ENCODE data around the gene CTSH.

The CTSH gene

DNA sequence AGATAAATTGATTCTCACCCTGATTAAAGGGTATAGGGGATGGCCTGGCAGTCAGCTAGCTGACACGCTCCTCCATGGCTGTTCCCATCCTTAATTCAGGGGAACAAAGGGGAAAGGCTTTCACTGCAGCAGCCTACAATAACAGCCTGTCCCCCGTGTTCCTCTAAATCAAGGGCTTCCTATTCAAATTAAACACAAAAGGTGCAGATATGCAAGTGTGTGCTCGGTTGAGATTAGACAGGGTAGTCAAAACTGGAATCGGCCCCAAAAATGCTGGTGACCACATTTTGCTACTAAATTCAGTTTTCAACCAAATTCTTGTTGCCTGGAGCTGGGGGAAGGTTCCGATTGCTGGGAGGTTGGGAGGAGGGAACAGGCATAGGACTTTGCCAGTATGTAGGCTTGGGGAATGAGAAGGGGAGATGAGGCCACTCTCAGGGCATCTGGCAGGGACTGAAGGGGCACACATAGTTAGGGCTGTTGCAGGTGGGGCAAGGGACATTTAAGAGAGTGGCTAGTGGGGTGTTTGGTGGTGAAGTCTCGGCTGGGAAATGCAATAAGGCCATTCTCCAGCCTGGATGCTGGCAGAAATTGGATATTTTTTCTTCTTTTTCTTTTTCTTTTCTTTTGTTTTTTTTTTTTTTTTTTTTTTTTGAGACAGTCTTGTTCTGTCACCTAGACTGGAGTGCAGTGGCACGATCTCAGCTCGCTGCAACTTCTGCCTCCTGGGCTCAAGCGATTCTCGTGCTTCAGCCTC, 32.9 kb upstream of the CTSH start:
- no peak for DNase-seq (ENCODE audit: low spot score)

DNA sequence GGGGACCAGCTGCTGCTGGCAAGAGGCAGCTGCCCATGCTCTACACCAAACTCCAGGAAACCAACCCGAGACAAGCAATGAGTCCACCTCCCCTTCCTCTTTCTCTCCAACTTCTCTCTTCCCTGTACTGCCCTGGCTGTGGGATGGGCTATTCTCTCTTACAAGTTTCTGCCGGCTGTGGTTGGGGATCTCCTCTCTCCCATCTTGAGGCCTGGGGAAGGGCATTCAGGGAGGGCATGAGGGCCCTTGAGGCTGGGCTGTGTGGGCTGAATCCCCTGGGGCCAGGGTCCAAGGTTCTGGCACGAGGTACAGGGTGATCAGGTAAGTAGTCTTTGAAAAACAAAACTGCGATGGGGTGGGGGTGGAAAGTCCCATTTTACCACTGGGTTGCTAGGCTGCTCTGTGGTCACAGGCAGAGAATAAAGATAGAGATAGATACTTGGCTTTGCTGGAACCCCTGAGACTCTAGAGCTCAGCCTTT, 32.3 kb upstream of the CTSH start:
- DNase-seq (ENCODE audit: low spot score): no peak

DNA sequence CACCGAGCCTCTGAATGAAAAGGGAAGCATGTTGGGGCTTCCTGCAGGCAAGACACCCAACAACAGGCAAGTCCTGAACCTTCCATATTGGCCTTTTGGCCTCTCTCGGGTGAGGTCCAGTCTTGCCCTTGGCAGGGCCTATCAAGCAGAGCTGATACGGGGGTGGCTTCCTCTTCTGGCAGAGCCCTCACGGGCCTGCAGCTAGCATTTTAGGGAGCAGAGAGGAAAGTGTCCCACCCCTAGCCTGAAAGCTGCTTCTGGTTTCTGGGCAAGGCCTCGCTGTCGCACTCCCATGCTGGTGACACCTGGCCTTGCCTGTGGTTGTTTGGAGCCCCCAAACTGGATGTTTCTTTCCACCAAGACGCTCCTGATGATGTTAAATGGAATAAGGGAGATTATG, 31.8 kb upstream of the CTSH start:
- no peak for DNase-seq (ENCODE audit: low spot score)

DNA sequence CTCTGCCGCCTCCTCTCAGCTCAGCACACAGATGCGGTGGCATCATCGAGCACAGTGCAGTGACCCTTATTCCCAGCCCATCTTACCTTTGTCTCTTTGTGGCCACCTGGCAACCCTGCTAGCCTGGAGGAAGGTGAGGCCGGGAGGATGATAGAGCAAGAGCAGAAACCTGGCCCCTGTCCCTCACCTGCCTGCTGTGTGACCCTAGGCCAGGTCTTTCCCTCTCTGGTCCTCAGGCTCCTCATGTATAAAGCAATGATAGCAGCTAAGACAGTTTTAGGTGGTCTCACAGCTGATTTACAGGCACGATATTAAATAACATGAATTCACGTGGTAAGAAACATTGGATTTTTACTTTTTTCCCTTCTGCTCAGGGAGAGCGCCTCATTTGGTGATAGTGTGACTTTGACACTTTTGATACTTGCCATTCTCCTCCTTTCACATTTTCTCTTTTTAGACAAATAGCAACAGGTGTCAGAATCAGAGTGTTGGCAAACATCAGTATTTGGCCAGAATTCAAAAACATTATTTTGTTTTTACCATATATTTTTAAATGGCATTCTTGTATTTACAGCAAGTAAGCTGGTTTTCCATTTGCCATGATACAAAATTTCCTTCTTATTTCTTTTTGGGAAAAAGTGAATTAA, 29.5 kb upstream of the CTSH start:
- no peak for DNase-seq (ENCODE audit: low spot score)

DNA sequence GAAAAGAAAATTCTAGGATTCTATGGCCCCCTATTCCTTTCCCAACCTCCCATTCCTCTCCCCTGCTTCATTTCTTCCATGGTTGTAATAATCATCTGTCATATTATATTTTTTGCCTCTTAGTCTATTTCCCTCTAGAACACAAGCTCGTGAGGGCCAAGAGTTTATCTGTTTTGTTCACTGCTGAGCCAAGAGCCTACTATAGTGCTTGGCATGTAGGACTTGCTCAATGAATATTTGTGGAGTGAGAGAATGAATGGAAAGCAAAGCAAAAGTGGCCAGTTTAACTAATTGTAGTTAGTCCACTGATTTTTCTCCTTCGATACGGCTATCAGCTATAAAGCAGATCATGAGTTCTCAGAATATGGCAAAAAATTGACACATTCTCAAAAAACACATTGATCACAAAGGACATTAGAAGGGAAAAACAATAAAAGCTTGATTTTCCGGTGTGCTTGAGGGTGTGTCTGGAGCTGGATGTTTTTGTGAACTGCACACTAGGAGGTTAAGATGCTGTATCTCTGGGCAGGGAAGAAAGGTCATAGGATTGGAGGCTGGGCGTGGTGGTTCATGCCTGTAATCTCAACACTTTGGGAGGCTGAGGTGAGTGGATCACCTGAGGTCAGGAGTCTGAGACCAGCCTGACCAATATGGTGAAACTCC, 25.0 kb upstream of the CTSH start:
- no peak for DNase-seq (ENCODE audit: low spot score)

DNA sequence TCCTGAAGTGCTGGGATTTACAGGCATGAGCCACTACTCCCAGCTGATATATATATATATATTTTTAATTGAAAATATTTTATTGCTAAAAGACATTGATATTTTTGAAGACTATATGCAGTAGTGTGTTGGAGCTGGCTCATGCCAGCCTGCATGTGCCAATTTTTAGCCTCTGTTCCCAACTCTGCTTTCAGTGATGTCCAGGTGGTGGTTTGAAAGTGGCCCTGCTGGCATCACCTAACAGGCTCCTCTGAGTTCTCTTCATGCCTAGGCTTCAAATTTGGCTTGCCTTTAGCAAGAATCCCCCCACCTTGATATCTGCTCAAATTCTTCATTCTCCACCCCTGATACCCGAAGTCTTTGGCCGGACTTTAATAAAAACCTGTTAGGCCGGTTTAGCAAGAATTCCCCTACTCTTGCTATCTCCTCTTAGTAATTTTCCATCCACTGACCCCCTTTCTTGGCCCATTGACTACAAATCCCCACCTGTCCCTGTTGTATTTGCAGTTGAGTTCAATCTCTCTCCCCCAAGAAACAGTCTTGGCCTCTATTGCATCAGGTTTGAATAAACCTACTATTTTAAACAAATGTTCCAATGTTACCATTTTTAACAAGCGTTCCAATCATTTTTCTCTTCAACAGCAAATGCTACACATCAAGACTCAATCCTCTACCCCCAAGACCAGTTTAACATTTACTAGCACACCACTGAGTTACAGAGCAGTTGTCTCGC, 23.9 kb upstream of the CTSH start:
- DNase-seq (ENCODE audit: low spot score): peak; percentile 36

DNA sequence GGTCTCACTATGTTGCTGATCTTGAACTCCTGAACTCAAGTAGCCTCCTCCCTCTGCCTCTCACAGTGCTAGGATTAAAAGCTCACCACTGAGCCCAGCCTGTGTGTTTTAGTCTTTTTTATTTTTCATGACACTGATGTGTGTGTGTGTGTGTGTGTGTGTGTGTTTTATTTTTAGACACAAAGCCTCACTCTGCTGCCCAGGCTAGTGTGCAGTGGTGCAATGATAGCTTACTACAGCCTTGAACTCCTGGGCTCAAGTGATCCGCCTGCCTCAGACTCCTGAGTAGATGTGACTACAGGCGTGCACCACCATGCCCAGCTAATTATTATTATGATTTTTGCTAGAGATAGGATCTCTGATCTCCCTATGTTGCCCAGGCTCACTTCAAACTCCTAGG, 23.3 kb upstream of the CTSH start:
- no peak for DNase-seq (ENCODE audit: low spot score)

DNA sequence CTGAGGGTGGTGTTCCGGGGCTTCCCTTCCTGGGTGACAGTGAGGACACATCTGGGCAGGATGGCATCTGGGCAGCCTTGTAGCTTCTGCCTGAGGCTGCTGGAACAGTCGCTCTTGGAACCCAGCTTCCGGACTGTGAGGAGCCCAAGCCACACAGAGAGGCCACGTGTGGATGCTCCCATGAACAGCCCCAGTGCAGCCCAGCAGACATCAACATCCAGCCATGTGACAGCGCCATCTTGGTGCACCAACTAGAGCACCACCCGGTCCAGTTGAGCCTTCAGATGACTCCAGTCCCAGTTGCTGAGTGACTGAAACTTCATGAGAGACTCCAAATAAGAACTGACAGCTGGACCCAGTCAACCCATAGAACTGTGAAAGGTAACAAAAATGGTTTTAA, 15.5 kb upstream of the CTSH start:
- no peak for DNase-seq (ENCODE audit: low spot score)

DNA sequence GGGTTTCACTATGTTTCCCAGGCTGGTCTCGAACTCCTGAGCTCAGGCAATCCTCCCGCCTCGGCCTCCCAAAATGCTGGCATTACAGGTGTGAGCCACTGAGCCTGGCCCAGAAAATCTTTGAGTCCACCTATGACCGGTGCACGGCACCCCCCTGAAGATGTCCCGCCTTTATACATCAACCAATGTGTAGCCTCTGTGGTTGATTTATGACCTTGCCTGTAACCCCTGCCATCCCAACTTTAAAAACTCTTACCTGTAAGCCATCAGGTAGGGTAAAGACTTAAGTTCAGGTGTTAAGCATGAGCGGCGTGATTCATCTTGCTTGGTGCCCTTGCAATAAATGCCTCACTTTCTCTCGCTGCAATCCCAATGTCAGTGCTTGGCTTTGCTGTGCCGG, 14.5 kb upstream of the CTSH start:
- no peak for DNase-seq (ENCODE audit: low spot score)

DNA sequence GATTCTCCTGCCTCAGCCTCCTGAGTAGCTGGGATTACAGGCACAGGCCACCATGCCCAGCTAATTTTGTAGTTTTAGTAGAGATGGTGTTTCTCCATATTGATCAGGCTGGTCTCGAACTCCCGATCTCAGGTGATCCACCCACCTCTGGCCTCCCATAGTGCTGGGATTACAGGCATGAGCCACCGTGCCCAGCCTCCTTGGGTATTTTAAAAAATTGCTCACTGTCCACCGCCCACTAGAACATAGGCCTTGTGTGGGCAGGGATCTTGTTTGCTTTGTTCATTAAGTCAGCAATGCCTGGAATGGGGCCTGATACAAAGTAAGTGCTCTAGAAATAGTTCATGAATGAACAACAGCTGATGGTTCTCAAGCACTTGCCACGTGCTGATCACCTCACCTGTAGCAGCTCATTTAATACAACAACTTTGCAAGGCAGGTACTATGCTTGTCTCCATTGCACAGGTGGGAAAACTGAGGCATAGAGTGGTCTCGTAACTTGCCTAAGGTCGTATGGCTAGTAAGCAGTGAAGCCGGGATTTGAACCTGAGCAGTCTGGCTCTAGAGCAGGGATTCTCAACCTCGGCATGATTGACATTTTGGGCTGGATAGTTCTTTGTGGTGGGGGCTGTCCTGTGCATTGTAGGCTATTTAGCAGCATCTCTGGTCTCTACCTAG, 12.7 kb upstream of the CTSH start:
- no peak for DNase-seq (ENCODE audit: low spot score)

DNA sequence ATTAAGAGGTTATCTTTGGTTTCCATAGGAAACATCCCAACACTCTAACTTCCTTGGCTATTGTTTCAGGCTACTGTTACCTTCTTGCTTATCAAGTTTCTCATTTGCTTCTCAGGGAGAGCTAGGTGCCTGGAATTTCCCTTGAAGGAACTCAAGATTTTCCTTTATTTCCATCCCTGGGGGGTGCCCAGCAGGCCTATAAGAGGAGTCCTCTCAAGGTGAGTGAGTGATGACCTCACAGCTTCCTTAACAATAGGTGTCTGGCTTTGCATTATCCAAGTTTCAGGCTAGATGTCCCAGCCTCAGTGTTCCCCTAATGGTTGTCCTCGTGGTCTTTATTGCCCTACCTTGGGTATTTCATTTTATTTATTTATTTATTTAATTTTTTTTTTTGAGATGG, 12.1 kb upstream of the CTSH start:
- DNase-seq (ENCODE audit: low spot score): no peak

DNA sequence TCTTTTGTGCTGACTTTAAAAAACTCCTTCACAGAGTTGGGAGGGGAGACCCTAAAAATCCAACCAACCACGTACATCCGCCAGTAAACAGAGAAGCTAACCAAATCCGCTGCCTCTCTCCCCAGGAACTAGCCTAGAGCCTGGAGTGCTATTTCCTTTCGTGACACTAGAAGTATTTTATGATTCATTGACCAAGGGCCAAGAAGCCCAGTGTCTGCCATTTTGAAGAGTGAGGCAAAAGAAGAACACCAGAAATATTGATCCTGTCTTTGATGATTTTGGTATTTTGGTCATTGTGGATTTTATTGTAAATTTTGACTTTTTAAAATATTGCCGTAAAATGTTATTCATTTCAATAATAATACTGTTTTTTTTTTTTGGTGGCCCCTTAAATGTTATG, 10.5 kb upstream of the CTSH start:
- DNase-seq (ENCODE audit: low spot score): no peak

DNA sequence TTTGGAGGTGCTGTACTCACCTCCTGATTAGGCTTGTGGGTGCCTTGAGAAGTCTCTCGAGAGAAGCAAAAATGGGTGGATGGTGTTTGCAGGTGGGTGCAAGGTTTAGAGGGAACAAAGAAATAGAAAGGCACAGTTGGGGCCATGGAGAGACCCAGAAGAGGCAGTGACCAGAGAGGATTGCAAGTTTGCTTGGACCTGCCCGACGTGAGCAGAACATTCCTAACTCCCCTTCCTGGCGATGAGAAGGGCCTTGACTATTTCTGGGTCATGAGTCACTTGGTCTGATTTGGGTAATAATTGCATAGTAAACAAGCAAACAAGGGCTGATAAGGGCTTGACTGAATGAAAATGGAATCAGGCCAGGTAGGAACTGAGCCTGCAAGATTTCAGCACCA, 7.0 kb upstream of the CTSH start:
- peak; percentile 77 for DNase-seq (ENCODE audit: low spot score)

DNA sequence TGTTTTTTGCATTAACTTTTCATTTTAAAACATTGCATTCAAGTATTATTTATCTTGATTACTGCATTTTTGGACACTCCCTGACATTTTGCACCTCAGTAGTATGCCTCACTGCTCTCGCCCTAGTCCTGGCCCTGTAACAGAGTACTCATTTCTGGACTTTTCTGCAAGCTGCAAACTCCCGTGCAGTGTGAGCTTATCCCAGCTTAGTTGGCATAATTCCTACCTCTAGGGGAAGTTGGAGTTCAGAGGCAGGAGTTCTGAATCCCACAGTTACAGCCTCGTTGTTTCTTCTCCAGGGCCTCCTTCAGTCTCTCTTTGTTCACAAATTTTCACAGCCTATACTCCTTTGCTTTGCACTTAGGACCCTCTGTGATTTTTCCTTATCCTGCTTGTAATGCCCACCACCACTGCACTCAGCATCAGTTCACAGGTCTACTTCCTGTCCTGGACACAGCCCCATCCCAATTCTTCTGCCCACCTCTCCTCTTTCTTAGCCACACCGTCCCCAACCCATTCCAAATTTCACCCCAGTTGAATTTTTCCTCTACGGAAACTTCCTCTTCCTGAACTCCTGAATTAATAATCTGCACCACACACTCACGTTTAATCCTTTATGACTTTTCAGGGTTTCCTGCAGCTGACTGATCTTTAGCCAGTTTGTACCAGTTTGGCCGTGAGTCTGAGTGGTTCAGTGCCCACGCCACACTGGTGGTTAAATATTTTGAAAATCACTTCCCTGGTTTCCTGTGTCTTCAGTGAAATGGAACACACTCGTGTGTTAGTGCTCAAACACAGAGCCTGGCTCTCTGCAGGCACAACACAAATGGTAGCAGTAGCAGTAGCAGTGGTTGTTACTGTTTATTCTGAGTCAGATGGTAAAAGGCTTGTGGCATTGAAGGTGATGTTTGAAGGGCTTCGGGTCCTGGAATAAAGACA, 6.3 kb upstream of the CTSH start:
- no peak for DNase-seq (ENCODE audit: low spot score)

DNA sequence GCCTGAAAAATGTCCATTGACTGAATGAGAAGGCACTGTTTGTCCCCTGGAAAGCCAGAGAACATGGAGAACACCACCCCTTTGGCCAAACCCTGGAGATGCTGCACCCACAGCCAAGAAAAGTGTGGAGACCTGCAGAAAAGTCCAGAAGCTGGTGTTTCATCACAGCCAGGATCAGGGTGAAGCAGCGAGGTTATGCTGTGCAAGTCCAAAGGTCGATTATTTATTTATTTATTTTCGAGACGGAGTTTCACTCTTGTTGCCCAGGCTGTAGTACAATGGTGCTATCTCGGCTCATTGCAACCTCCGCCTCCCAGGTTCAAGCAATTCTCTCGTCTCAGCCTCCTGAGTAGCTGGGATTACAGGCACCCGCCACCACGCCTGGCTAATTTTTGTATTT, 5.5 kb upstream of the CTSH start:
- peak; percentile 47 for DNase-seq (ENCODE audit: low spot score)

DNA sequence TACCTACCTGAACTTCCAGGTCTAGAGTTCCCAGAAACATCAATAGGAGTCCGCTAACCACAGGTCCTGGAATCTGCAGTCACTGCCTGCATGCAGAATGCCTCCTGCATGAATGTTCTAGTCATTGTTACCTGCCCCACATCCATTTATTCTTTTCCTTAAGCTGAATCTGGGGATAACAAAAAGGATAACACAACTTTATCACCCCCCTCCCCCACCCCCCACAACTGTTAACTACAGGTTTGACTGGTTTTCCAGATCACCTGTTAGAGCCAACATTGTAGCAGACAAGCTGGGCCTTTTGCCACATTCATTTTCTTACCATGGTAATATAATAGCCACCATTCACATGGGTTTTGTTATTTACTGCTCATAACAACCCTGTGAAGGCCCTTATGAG, 4.6 kb upstream of the CTSH start:
- DNase-seq (ENCODE audit: low spot score): no peak

DNA sequence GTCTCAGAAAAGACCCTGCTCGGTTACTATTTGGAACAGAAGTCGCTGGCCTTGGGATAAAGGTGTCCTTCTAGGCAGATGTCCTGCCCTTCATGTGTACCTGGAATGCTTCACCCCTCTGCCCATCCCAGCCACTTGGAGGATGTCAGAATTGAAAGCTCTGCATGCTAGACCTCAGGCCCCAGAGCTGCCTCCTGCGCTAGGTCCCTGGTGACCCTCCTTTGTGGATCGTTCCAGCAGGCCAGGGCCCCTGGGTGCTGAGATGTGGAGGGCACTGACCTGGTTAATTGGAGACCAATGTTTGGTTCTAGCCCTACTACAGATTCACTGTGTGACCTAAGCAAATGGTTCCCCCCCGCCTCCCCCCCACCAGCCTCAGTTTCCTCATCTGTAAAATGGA, 2.7 kb upstream of the CTSH start:
- DNase-seq (ENCODE audit: low spot score): no peak

DNA sequence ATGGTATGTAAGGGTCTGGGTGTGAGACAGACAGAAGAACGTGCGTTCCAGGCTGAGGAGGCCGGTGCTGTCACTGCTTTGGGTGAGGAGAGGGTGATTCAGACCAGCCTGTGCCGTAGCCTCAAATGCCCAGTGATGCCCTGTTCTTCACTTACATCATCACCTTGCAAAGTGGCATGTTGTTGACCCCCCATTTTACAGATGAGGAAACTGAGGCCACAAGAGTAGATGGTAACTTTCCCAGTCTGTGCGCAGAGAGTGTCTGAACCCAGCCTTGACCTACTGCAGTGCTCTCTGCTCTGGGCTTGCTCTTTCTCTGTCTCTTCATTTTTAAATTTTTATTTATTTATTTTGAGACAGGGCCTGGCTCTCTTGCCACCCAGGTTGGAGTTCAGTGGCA, 1.6 kb upstream of the CTSH start:
- no peak for DNase-seq (ENCODE audit: low spot score)

DNA sequence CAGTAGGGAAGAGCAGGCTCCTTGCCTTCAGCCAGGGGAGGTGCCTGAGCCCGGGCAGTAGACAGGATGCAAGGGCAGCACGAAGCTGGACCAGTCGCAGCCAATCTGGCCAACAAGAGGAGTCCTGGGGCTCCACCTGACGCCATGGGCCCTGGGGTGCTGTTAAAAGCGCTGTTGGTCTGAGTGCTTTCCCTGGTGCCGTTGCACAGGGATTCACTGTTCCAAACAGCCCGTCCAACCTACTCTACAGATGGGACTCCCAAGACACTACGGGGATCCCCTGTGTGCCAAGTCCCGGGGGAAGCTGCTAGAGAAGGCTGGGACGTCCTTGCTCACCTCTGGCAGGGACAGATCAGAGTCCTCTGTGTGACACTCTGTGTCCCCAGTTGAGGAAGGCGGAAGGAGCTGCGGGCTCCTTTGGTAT, 632 bp downstream of the CTSH start:
- no peak for DNase-seq (ENCODE audit: low spot score)

DNA sequence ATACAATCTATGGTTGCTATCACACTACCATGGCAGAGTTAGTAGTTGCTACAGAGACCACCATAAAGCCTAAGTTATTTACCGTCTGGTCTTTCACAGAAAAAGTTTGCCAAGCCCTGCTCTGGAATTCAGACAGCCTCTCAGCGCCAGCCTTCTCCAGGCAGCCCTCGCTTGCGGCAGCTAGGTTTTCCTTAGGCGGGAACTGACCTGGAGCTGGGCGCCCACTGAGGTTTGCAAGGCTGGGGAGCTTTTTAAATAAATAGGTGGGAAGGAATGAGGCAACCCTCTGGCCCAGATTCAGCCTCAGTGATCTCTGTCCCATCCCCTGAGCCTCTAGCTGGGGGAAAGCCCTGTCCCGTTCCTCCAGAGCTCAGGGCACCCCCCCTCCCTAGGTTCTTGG, 1.2 kb downstream of the CTSH start:
- no peak for DNase-seq (ENCODE audit: low spot score)

DNA sequence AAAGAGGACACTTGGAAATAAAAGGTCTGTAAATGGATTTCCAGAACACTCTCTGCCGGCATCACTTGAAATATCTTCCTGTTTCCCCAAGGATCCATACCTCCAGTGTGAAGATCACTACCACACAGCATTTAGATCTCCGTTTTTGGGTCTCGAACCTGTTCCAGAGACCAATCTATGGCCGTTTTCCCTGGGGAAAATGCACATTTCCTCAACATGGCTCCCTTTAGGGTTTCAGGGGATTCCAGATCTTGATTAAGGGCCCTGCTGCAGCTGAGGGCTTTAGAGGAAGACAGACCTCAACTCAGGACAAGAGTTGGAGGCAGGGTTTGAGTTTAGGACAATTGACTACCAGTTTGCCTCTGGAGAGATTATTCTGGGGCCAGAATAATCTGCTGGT, 2.1 kb downstream of the CTSH start:
- DNase-seq (ENCODE audit: low spot score): no peak

All from LoVo (cell line).